Measurements from ENCODE around the gene KYAT1. TPM values are rescaled to one million over a fixed set of nuclear protein-coding genes. Genes with fewer than 3 reads are reported as not detected.

The KYAT1 gene
- total RNA-seq, 1 experiment from 2014 or later = 14.6 TPM

GRCh38 chr9:128802482-128802881, 79.3 kb downstream of the KYAT1 start:
- Histone ChIP-seq H3K4ac (ENCODE audit: low read depth, low read length) (no peak overlapping the region), H3K4me1 (ENCODE audit: insufficient read depth, low read length) (no peaks in the 10 kb centered on the region), H2BK5ac (ENCODE audit: insufficient read length, low read length) (no peak overlapping the region), H3T11ph (ENCODE audit: low read length) (no peak overlapping the region), H3K14ac (ENCODE audit: insufficient read depth, low read length) (no peak overlapping the region), H2BK20ac (ENCODE audit: low read depth, low read length, poor library complexity, severe bottlenecking) (no peak overlapping the region), H3K27ac (ENCODE audit: insufficient read length, low read depth, low read length) (no peak overlapping the region), H3K79me1 (ENCODE audit: insufficient read depth, low read depth, low read length, poor library complexity, severe bottlenecking) (no peaks in the 10 kb centered on the region), H3K27me3 (ENCODE audit: insufficient read depth, low read length) (no peaks in the 10 kb centered on the region), H4K8ac (replicated peaks; ENCODE audit: insufficient read length, low read depth, low read length) (no peak overlapping the region), H3K23ac (ENCODE audit: insufficient read length, low read depth, low read length) (no peak overlapping the region), H2BK120ac (ENCODE audit: low read depth, low read length, poor library complexity, severe bottlenecking) (no peak overlapping the region), H3K23me2 (ENCODE audit: insufficient read length, low read depth, low read length, poor library complexity, severe bottlenecking) (no peaks in the 10 kb centered on the region), H2AK5ac (ENCODE audit: insufficient read length, low read length) (no peak overlapping the region), H2BK12ac (ENCODE audit: insufficient read length, low read depth, low read length) (no peak overlapping the region), H3K18ac (ENCODE audit: insufficient read length, low read depth, low read length) (no peak overlapping the region), H3K9ac (ENCODE audit: extremely low read depth, insufficient read length, low read length) (no peak overlapping the region), H3K4me2 (ENCODE audit: insufficient read depth, insufficient read length, low read length) (no peak overlapping the region), H2BK15ac (ENCODE audit: low read depth, low read length) (no peak overlapping the region), H3K9me3 (ENCODE audit: control insufficient read depth, low read depth, low read length) (no peaks in the 10 kb centered on the region), H4K91ac (ENCODE audit: insufficient read length, low read depth, low read length) (no peak overlapping the region), H3K56ac (ENCODE audit: insufficient read length, low read depth, low read length) (no peak overlapping the region), H3K79me2 (ENCODE audit: insufficient read depth, low read length) (no peaks in the 10 kb centered on the region), H2AFZ (ENCODE audit: low read length) (no peak overlapping the region), H4K20me1 (ENCODE audit: control insufficient read depth, insufficient read depth, insufficient read length) (no peaks in the 10 kb centered on the region), H4K5ac (ENCODE audit: insufficient read length, low read depth, low read length) (no peak overlapping the region)
- H3K27ac Mint-ChIP-seq = no peak overlapping the region; a peak in 1 of 7 replicates
- H3K4me3 Mint-ChIP-seq = no peak overlapping the region
- H3K27me3 Mint-ChIP-seq (ENCODE audit: low read depth) = no peaks in the 10 kb centered on the region
- no CpG with 5 or more reads among the region's 4 CpGs for WGBS (ENCODE audit: extremely low coverage, insufficient read length, low lambda C conversion rate)
- H3K9me3 Mint-ChIP-seq = no peaks in the 10 kb centered on the region
- TF ChIP-seq, protein P1, sequence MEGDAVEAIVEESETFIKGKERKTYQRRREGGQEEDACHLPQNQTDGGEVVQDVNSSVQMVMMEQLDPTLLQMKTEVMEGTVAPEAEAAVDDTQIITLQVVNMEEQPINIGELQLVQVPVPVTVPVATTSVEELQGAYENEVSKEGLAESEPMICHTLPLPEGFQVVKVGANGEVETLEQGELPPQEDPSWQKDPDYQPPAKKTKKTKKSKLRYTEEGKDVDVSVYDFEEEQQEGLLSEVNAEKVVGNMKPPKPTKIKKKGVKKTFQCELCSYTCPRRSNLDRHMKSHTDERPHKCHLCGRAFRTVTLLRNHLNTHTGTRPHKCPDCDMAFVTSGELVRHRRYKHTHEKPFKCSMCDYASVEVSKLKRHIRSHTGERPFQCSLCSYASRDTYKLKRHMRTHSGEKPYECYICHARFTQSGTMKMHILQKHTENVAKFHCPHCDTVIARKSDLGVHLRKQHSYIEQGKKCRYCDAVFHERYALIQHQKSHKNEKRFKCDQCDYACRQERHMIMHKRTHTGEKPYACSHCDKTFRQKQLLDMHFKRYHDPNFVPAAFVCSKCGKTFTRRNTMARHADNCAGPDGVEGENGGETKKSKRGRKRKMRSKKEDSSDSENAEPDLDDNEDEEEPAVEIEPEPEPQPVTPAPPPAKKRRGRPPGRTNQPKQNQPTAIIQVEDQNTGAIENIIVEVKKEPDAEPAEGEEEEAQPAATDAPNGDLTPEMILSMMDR (conservative IDR thresholded peaks at IDR 0.05) = no peak
- peaks cover 2 to 70% (median 50%) of the 10 kb centered on the region in 3 experiments; a peak in 6 of 7 replicates for H3K36me3 Mint-ChIP-seq (ENCODE audit: insufficient read depth in 1 of 3, low read depth in 3 of 3)
- H3K4me1 Mint-ChIP-seq = no peaks in the 10 kb centered on the region
- no peak for DNase-seq
